Measurements from ENCODE around the gene PTTG1IP.

DNA sequence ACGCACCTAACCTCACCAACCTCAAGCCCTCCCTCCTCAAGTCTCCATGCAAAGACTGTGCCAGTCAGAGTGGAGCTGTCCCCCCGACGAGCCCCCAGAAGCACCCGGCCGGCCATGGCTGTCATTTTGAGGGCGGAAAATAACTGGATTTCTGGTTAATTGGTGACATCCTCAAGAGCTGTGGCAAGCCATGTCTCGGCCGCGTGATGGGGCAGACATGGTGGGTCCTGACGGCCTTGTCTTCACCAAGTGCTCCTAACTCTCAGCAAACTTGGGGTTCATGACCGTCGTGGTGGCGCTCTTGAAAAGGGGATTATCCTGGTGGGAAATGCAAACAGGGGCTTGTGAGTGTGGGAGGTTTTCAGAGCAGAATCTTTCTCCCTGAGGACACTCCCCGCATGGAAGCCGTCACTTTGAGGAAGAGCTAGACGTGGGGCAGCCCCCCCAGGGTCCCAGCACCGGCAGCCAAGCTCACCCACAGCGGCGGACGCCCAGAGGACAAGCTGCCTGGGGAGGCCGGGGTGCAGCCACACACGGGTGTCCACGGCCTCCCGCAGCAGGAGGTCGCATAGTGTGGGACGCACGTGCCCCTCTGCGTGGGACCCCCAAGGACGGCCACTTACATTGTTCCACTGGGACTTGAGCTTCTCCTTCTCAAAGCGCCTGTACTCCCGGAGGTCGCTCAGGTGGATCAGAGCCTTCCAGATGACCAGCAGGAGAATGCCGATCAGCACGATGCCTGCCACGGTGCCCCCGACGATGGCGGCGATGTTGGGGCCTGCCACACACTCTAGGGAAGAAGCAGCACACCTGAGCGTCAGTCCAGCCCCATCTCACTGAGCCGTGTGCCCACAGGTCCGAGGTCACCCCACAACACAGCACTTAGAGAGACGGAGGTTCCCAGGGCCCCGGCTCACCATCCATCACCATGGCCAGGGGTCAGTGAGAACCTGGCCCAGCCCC is 12.9 kb upstream of the PTTG1IP start:
- TF ChIP-seq, protein P1, sequence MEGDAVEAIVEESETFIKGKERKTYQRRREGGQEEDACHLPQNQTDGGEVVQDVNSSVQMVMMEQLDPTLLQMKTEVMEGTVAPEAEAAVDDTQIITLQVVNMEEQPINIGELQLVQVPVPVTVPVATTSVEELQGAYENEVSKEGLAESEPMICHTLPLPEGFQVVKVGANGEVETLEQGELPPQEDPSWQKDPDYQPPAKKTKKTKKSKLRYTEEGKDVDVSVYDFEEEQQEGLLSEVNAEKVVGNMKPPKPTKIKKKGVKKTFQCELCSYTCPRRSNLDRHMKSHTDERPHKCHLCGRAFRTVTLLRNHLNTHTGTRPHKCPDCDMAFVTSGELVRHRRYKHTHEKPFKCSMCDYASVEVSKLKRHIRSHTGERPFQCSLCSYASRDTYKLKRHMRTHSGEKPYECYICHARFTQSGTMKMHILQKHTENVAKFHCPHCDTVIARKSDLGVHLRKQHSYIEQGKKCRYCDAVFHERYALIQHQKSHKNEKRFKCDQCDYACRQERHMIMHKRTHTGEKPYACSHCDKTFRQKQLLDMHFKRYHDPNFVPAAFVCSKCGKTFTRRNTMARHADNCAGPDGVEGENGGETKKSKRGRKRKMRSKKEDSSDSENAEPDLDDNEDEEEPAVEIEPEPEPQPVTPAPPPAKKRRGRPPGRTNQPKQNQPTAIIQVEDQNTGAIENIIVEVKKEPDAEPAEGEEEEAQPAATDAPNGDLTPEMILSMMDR (IDR thresholded peaks at IDR 0.05; ENCODE audit: low read depth, low read length), result no peak
- TF ChIP-seq POLR2A (IDR thresholded peaks at IDR 0.05; ENCODE audit: extremely low read depth, insufficient read length) (no peak), MYC (IDR thresholded peaks at IDR 0.05; ENCODE audit: low read depth, low read length) (no peak)
- TF ChIP-seq, protein P2, sequence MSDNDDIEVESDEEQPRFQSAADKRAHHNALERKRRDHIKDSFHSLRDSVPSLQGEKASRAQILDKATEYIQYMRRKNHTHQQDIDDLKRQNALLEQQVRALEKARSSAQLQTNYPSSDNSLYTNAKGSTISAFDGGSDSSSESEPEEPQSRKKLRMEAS (IDR thresholded peaks at IDR 0.05; ENCODE audit: low read depth, low read length), result no peak
